ENCODE data around the gene LRCH2. TPM values are rescaled to one million over a fixed set of nuclear protein-coding genes. Genes with fewer than 3 reads are reported as not detected.

LRCH2 gene
- total RNA-seq, 1 experiment from 2014 or later: 6.6 TPM

- TF ChIP-seq CTCF (conservative IDR thresholded peaks at IDR 0.05): no peak
- Mint-ChIP-seq H3K4me1 (peaks cover 34 to 54% of the 10 kb centered on the region in 2 experiments), H3K27me3 (ENCODE audit: low read depth) (no peaks in the 10 kb centered on the region; the same call in 1 of the 2 replicates), H3K9me3 (no peaks in the 10 kb centered on the region; a peak in 2 of 5 replicates), H3K36me3 (ENCODE audit: insufficient read depth in 1 of 3, low read depth in 3 of 3) (peaks cover 0 to 17% (median 2%) of the 10 kb centered on the region in 3 experiments; a peak in 4 of 7 replicates), H3K27ac (peak overlapping the region in 1 of 3 experiments; percentile 93; a peak in 1 of 7 replicates), H3K4me3 (no peak overlapping the region; a peak in 1 of 5 replicates)
- Histone ChIP-seq H2AK5ac (ENCODE audit: insufficient read length, low read length) (no peak overlapping the region), H3T11ph (ENCODE audit: low read length) (no peak overlapping the region), H2AFZ (ENCODE audit: low read length) (no peak overlapping the region), H3K79me1 (ENCODE audit: insufficient read depth, low read depth, low read length, poor library complexity, severe bottlenecking) (no peaks in the 10 kb centered on the region), H2BK120ac (ENCODE audit: low read depth, low read length, poor library complexity, severe bottlenecking) (no peak overlapping the region), H3K23ac (ENCODE audit: insufficient read length, low read depth, low read length) (no peak overlapping the region), H4K5ac (ENCODE audit: insufficient read length, low read depth, low read length) (no peak overlapping the region), H3K27me3 (ENCODE audit: insufficient read depth, low read length) (no peaks in the 10 kb centered on the region), H4K8ac (replicated peaks; ENCODE audit: insufficient read length, low read depth, low read length) (no peak overlapping the region), H3K27ac (ENCODE audit: insufficient read length, low read depth, low read length) (peak overlapping the region; percentile 23), H3K9me3 (ENCODE audit: control insufficient read depth, low read depth, low read length) (no peaks in the 10 kb centered on the region), H3K14ac (ENCODE audit: insufficient read depth, low read length) (no peak overlapping the region), H3K4me1 (ENCODE audit: insufficient read depth, low read length) (peaks cover 4% of the 10 kb centered on the region; the same call in 1 of the 2 replicates), H3K4ac (ENCODE audit: low read depth, low read length) (no peak overlapping the region), H2BK20ac (ENCODE audit: low read depth, low read length, poor library complexity, severe bottlenecking) (no peak overlapping the region), H2BK5ac (ENCODE audit: insufficient read length, low read length) (no peak overlapping the region), H3K4me2 (ENCODE audit: insufficient read depth, insufficient read length, low read length) (peak overlapping the region; percentile 73), H2BK12ac (ENCODE audit: insufficient read length, low read depth, low read length) (no peak overlapping the region), H3K56ac (ENCODE audit: insufficient read length, low read depth, low read length) (no peak overlapping the region), H3K79me2 (ENCODE audit: insufficient read depth, low read length) (no peaks in the 10 kb centered on the region), H2BK15ac (ENCODE audit: low read depth, low read length) (no peak overlapping the region), H3K23me2 (ENCODE audit: insufficient read length, low read depth, low read length, poor library complexity, severe bottlenecking) (no peaks in the 10 kb centered on the region), H3K18ac (ENCODE audit: insufficient read length, low read depth, low read length) (no peak overlapping the region), H3K9ac (ENCODE audit: extremely low read depth, insufficient read length, low read length) (no peak overlapping the region), H4K20me1 (ENCODE audit: control insufficient read depth, insufficient read depth, insufficient read length) (no peaks in the 10 kb centered on the region), H4K91ac (ENCODE audit: insufficient read length, low read depth, low read length) (no peak overlapping the region)
- no CpG with 5 or more reads among the region's 4 CpGs for WGBS (ENCODE audit: extremely low coverage, insufficient read length, low lambda C conversion rate)
- DNase-seq: no peak
Measured at GRCh38 chrX:115177932-115178331, 56.0 kb downstream of the LRCH2 start.

Measured in H9 (cell line).